HG03432 (cell line): ENCODE data around the gene TRPV4.

Source experiments
- ATAC-seq: cut with Tn5 transposase; IDR thresholded peaks from one replicate; pipeline ENCODE4 v1.9.1; 2021; ENCODE audit warnings: mild to moderate bottlenecking, moderate library complexity; ENCODE audit not compliant: unreplicated experiment

TRPV4 gene

GRCh38 chr12:109764123-109764522, 69.1 kb downstream of the TRPV4 start:
- ATAC-seq = no peak

- ATAC-seq = no peak
Observed at GRCh38 chr12:109763201-109763841, 69.9 kb downstream of the TRPV4 start.

- ATAC-seq = no peak
Observed at GRCh38 chr12:109762673-109763191, 70.5 kb downstream of the TRPV4 start.

GRCh38 chr12:109762071-109762672, 71.0 kb downstream of the TRPV4 start:
- ATAC-seq = no peak

DNA sequence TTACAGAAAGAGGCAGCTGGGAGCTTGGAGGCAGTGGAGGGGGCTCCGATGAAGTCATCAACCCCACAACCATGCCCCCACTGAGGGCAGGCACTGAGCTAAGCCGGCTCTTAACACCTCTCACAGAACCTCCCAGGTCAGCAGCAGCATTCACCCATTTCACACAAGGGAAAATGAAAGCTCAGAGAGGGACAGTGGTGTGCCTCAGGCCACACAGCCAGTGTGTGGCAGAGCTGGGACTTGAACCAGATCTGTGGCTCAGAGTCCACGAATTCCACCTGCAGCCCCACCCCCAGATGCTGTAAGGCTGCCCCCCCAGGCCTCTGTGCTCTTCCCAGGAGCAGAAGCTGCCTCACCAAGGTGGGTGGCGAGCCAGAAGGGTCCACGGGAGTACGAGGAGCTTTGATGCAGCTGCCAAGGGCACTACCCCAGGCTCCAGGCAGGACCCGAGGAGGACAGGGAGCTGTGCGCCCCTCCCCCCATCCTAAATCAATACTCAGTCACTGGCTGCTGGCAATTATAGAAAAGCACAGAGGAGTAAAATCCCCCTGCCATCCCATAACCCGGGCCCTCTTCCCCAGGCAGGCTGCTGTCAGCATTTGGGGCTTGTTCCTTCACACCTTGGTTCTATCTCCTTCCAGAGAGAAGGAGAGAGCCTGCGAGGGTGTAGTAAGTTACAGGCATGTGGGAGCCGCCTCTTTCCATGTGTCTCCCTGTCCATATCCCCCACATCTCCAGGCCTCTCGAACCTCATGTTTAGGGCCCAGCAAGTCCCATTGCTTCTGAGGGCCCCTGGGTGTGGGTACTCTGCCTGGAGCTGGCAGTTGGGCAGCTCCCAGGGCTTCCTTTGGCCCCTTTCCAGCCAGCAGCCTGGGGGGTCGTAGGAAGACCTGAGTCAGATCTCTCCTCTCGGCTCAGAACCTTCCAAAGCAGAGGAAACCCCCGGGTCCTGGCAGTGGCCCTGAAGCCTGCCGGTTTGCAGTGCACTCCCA, 72.0 kb downstream of the TRPV4 start:
- no peak for ATAC-seq

DNA sequence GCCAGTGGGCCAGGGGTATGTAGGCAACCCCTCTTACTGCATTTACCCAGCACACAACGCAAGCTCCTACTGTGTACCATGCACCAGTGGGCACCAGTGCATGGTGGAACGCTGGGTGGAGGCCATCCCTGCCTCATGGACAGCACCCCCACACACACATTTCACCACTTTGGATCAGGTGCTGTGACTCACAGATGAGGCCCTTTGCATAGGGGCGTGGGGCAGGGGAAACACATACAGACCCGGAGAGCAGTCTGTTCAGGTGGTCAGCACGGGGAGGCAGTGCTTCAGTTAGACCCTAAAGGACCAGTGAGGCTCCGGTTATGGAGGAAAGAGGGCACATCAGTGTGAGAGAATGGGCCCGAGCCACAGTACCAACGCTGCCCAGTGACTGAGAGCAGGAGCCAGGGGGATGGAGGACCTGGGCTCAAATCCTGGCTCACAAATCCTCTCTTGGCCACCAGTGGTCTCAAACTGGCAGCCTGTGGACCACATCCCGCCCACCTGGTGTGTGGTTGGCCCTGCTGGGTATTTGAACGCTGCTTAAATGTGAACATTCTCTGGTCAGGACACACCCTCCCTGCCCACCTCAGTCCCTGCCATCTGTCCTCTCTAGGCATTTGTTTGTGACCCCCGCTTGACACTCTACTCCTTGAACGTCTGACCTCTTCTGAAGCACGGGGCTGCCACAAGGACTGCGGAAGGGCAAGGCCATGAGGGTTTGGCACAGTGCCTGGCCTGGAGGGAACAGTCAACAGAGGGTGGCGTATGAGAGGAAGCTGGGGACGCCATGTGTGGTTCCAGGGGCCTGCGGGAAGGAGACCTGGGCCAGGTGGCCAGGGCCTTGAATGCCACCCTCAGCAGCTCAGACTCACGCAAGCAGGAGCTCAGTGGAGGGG, 72.9 kb downstream of the TRPV4 start:
- no peak for ATAC-seq

GRCh38 chr12:109759595-109759994, 73.6 kb downstream of the TRPV4 start:
- ATAC-seq = no peak

GRCh38 chr12:109758426-109759420, 74.5 kb downstream of the TRPV4 start:
- no peak for ATAC-seq

DNA sequence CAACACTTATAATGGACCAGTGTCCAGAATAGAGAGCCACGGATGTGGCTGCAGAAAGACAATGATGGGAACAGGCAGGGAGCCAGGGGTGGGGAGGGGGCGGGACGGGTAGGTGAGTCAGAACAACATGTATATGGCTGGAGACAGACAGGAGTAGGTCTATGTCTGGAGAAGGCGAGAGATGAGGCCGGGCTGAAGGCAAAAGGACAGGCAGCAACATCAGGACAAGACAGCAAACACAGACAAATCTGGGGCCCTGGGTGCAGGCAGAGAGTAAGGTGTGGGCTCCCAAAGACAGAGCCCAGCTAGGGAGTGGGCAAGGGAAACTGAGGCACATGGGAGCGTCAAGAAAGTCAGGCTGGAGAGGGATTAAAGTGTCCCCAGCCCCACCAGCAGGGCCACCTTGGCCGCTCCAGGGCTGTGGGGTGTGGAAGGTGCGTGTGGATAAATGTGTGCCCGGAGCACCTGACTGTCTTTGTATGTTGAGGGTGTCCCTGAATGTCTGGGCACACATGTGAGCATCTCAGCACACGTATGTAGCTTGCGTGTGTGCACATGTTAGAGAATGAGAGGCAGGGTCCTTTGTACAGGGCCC, 75.4 kb downstream of the TRPV4 start:
- ATAC-seq = no peak

- no peak for ATAC-seq
Observed at GRCh38 chr12:109756457-109756856, 76.7 kb downstream of the TRPV4 start.

GRCh38 chr12:109753959-109754358, 79.2 kb downstream of the TRPV4 start:
- no peak for ATAC-seq

GRCh38 chr12:109753054-109753401, 80.2 kb downstream of the TRPV4 start:
- ATAC-seq = no peak

- no peak for ATAC-seq
Observed at GRCh38 chr12:109752117-109753053, 80.8 kb downstream of the TRPV4 start.

GRCh38 chr12:109744986-109745942, 87.9 kb downstream of the TRPV4 start:
- no peak for ATAC-seq

- ATAC-seq = no peak
Observed at GRCh38 chr12:109744026-109744425, 89.2 kb downstream of the TRPV4 start.

- ATAC-seq = no peak
Observed at GRCh38 chr12:109743076-109743910, 89.9 kb downstream of the TRPV4 start.
